SK-N-SH treated with all-trans-retinoic acid at 6 μM for 48 hours (cell line): ENCODE measurements around the gene AIMP1.

Experiments
- ATAC-seq: fragments of 200-7000 bp; cut with Tn5 transposase; 3 replicates; pipeline ENCODE4 v1.9.1; 2020; ENCODE audit warnings: mild to moderate bottlenecking, moderate library complexity
- ARNTL ChIP-seq: fragments of 450-650 bp; formaldehyde crosslinking; IDR thresholded peaks from 2 replicates; pipeline ENCODE4 v1.5.0; 2020; ENCODE audit warnings: low read depth, mild to moderate bottlenecking, moderate library complexity, borderline replicate concordance
- CSDC2 ChIP-seq: fragments of 250-450 bp; sonication (Bioruptor Pico); IDR thresholded peaks from 2 replicates; pipeline ENCODE4 v1.5.0; 2020; ENCODE audit warnings: mild to moderate bottlenecking, moderate library complexity
- GLIS3 ChIP-seq: fragments of 250-450 bp; sonication (Bioruptor Pico); IDR thresholded peaks from 2 replicates; pipeline ENCODE4 v1.5.0; 2020; ENCODE audit warnings: mild to moderate bottlenecking, moderate library complexity
- ISL1 ChIP-seq: fragments of 250-450 bp; sonication (Bioruptor Pico); IDR thresholded peaks from 2 replicates; pipeline ENCODE4 v2.1.2; 2022; ENCODE audit warnings: mild to moderate bottlenecking, moderate library complexity
- OSR1 ChIP-seq: fragments of 250-450 bp; sonication (Bioruptor Pico); IDR thresholded peaks from 2 replicates; pipeline ENCODE4 v1.8.0; 2022; ENCODE audit warnings: moderate library complexity, mild to moderate bottlenecking, inconsistent platforms
- POU6F1 ChIP-seq: fragments of 250-450 bp; sonication (Bioruptor Pico); IDR thresholded peaks from 2 replicates; pipeline ENCODE4 v1.8.0; 2021; ENCODE audit warnings: low read depth, mild to moderate bottlenecking, moderate library complexity, borderline replicate concordance
- PPARA ChIP-seq: fragments of 250-450 bp; sonication (Bioruptor Pico); IDR thresholded peaks from 2 replicates; pipeline ENCODE4 v1.5.0; 2020; ENCODE audit warnings: mild to moderate bottlenecking, borderline replicate concordance
- RARB ChIP-seq: fragments of 250-450 bp; sonication (Bioruptor Pico); IDR thresholded peaks from 2 replicates; pipeline ENCODE4 v1.8.0; 2021; ENCODE audit warnings: mild to moderate bottlenecking, moderate library complexity
- TSHZ2 ChIP-seq: fragments of 250-450 bp; sonication (Bioruptor Pico); IDR thresholded peaks from 2 replicates; pipeline ENCODE4 v1.5.0; 2020; ENCODE audit warnings: mild to moderate bottlenecking, moderate library complexity
- ZC3H10 ChIP-seq: fragments of 250-450 bp; sonication (Bioruptor Pico); IDR thresholded peaks from 2 replicates; pipeline ENCODE4 v1.5.1; 2021; ENCODE audit warnings: mild to moderate bottlenecking, moderate library complexity
- ZFP3 ChIP-seq: fragments of 250-450 bp; sonication (Bioruptor Pico); IDR thresholded peaks from 2 replicates; pipeline ENCODE4 v1.5.0; 2020; ENCODE audit warnings: mild to moderate bottlenecking, moderate library complexity
- ZNF70 ChIP-seq: fragments of 450-650 bp; formaldehyde crosslinking; IDR thresholded peaks from 2 replicates; pipeline ENCODE4 v1.5.0; 2020; ENCODE audit warnings: mild to moderate bottlenecking, moderate library complexity
- ZNF8 ChIP-seq: fragments of 450-650 bp; formaldehyde crosslinking; IDR thresholded peaks from 2 replicates; pipeline ENCODE4 v1.5.0; 2020; ENCODE audit warnings: mild to moderate bottlenecking, moderate library complexity
- TF ChIP-seq, protein P1 (sequence below): fragments of 250-450 bp; sonication (Bioruptor Pico); IDR thresholded peaks from 2 replicates; pipeline ENCODE4 v1.5.1; 2021; ENCODE audit warnings: mild to moderate bottlenecking, moderate library complexity

Gene AIMP1

DNA sequence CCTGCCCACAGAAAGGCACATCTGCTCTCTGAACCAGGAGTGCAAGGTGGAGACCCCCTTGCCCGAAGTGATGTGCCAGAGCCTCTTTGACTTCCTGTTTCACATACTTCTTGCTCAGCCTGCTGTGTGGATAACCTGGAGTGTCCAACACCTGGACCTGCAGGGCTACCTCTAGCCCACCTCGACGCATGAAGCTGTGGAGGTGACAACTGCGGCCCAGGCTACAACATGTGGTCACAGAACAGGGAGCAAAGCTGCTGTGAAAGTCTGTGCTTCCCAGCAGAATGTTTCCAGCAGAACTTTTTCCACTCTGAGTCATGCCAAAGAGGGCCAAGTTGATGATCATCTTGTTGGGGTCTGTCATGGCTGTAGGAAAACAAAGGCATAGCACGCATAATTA lies 50.7 kb downstream of the AIMP1 start (continued):
- TF ChIP-seq GLIS3 (CRISPR knock-in tag) (no peak), CSDC2 (no peak), RARB (CRISPR knock-in tag) (no peak), OSR1 (CRISPR knock-in tag) (no peak)

DNA sequence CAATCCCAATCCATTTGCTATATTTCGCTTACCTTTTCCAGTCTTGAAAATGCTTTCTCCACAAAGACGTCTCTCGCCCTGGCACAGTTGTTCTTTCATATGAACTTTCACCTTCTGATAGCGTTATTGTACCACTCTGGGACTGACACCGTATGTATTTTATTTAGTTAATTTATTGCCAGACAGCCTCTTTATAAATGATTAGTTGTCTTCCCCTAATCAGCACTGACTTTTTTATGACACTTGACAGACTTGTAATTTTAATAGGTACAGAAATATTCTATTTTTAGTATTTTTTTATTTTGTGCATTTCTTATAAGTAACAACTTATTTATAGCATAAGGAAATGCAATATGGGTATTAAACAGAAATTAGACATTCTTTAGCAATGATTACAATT lies 52.3 kb downstream of the AIMP1 start, which contains the start of gene GIMD1:
TSS of gene GIMD1 (minus strand) at position 101 of the 400 bp plus-strand sequence. CDS start 1,343 bp downstream, outside the sequence.
- no peak for ATAC-seq
- no peak for TF ChIP-seq TSHZ2
- no peak for TF ChIP-seq POU6F1
- no peak for TF ChIP-seq ZNF70
- TF ChIP-seq, protein P1, sequence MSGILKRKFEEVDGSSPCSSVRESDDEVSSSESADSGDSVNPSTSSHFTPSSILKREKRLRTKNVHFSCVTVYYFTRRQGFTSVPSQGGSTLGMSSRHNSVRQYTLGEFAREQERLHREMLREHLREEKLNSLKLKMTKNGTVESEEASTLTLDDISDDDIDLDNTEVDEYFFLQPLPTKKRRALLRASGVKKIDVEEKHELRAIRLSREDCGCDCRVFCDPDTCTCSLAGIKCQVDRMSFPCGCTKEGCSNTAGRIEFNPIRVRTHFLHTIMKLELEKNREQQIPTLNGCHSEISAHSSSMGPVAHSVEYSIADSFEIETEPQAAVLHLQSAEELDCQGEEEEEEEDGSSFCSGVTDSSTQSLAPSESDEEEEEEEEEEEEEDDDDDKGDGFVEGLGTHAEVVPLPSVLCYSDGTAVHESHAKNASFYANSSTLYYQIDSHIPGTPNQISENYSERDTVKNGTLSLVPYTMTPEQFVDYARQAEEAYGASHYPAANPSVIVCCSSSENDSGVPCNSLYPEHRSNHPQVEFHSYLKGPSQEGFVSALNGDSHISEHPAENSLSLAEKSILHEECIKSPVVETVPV (CRISPR knock-in tag): no peak
- TF ChIP-seq ARNTL (CRISPR knock-in tag): no peak
- TF ChIP-seq ZC3H10 (CRISPR knock-in tag): no peak
- TF ChIP-seq ISL1 (CRISPR knock-in tag): no peak

DNA sequence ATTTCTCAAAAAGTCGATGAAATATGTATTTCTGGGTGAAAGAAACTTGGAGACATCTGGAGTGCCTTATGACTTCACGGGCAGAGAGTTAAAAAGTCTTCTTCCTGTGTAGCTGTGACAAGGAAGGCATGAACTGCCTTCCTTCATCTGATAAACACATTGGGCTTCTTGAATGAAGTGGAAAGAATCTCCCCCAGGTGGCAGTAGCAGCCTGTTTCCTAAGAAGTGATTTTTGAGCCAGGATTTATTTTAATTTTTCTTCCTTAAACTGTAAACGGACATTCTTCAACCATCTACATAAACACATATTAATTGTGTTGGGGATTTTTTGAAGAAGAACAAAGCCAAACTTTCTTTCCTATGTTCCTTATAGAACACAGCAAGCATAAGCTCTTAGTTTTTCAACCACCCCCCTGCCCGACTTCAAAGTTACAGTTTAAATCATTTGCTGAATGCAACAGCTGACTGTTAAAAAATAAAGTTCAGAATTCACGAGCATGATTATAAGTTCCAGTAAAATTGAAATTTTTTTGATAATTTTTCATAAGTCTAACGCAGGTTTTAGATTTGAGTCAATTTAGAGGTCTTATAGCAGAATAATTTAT lies 53.2 kb downstream of the AIMP1 start:
- peak; percentile 79 for ATAC-seq
- TF ChIP-seq, protein P1 (CRISPR knock-in tag): no peak
- no peak for TF ChIP-seq RARB (CRISPR knock-in tag)
- no peak for TF ChIP-seq ZFP3
- no peak for TF ChIP-seq TSHZ2

- TF ChIP-seq POU6F1: no peak
- TF ChIP-seq, all 23 proteins: peak for 0
- no peak for ATAC-seq
These were observed 53.9 kb downstream of the AIMP1 start for GRCh38 chr4:106370214-106370613.

GRCh38 chr4:106371161-106371560 lies 54.8 kb downstream of the AIMP1 start:
- TF ChIP-seq ZNF8 (CRISPR knock-in tag) (no peak), PPARA (CRISPR knock-in tag) (no peak), ARNTL (CRISPR knock-in tag) (no peak)
- no peak for ATAC-seq
